Loucy (cell line): Measurements from ENCODE around the gene ZBED4.

Experiments
- CTCF ChIP-seq: fragments of 200-600 bp; sonication (generic); conservative IDR thresholded peaks from 2 replicates; pipeline ENCODE4 v1.5.1; 2014; ENCODE audit warnings: mild to moderate bottlenecking, antibody characterized with exemption, low read length
- EZH2phosphoT487 ChIP-seq: fragments of 200-600 bp; IDR thresholded peaks from 2 replicates; pipeline ENCODE4 v1.6.1; 2018; ENCODE audit warnings: antibody characterized with exemption, mild to moderate bottlenecking, moderate library complexity, borderline replicate concordance

GRCh38 chr22:49878206-49878605 is 24.6 kb downstream of the ZBED4 start:
- TF ChIP-seq CTCF, result no peak
- no peak for TF ChIP-seq EZH2phosphoT487
